Measurements from ENCODE around the gene JARID2. TPM values are rescaled to one million over a fixed set of nuclear protein-coding genes. Genes with fewer than 3 reads are reported as not detected.

Gene JARID2
- total and polyA plus RNA-seq, 2 of the 13 experiments (the other 11 are each of a cell fraction or from before 2014, with no cell fraction given) = 7.5 to 10.3 TPM

- H3K4me3 ChIP-seq (replicated peaks in 1 of 3; ENCODE audit: insufficient read depth in 1 of 3, low read depth in 2 of 3, low read length in 3 of 3) = no peak overlapping the region
- no peaks in the 10 kb centered on the region for H3K27me3 ChIP-seq (ENCODE audit: control insufficient read depth in 1 of 2, insufficient read depth in 2 of 2, low read length in 2 of 2)
- H3K9ac ChIP-seq (ENCODE audit: insufficient read depth, low read depth, low read length) = no peak overlapping the region
- CTCF ChIA-PET (ENCODE audit: low intra/inter-chr PET ratio, low total read pairs) = no interaction called here
- no peaks in the 10 kb centered on the region for H3K9me3 ChIP-seq (ENCODE audit: low read length)
- POLR2A ChIA-PET = no interaction called here
- BruUV-seq (replicated peaks) = no TSS peak
- 0 out of 2 replicates have a peak, but pooled peaks cover 4% of the 10 kb centered on the region for H4K20me1 ChIP-seq (ENCODE audit: insufficient read depth, low read length)
- H3K27ac ChIP-seq (ENCODE audit: extremely low read length, insufficient read depth, low read length) = no peak overlapping the region
- DNase-seq (ENCODE audit: low spot score) (no peak), ATAC-seq (no peak), FAIRE-seq (no peak)
- TF ChIP-seq ZNF720 (CRISPR knock-in tag; IDR thresholded peaks at IDR 0.05) = no peak
- no peak for TF ChIP-seq GLI4 (CRISPR knock-in tag; IDR thresholded peaks at IDR 0.05; ENCODE audit: borderline replicate concordance)
- no peak for TF ChIP-seq GABPA (IDR thresholded peaks at IDR 0.05; ENCODE audit: low read depth, low read length)
- peak; percentile 36; the same call in 1 of the 2 replicates for TF ChIP-seq GABPA (CRISPR knock-in tag; IDR thresholded peaks at IDR 0.05; ENCODE audit: low read depth)
- no peak for TF ChIP-seq MXI1 (IDR thresholded peaks at IDR 0.05; ENCODE audit: borderline replicate concordance, low read depth, low read length)
- H2AFZ ChIP-seq (ENCODE audit: low read length) = no peak overlapping the region
- peaks cover 52% of the 10 kb centered on the region for H3K79me2 ChIP-seq (ENCODE audit: insufficient read depth, low read length)
- no peaks in the 10 kb centered on the region for H3K36me3 ChIP-seq (replicated peaks in 1 of 2; ENCODE audit: control insufficient read depth in 1 of 2, insufficient read depth in 2 of 2, low read length in 2 of 2)
- WGBS (ENCODE audit: low lambda C conversion rate) = 96% methylated on average over 5 of the region's 5 CpGs
- intact Hi-C loops (cut with micrococcal nuclease; ENCODE audit: unreplicated experiment) = no loop called here
- peaks cover 48% of the 10 kb centered on the region for H3K4me1 ChIP-seq (ENCODE audit: insufficient read depth, low read length)
- H3K4me2 ChIP-seq (ENCODE audit: low read depth, low read length) = no peak overlapping the region
- in situ Hi-C loops (cut with HindIII; ENCODE audit: extremely low pct_ligation_motif_present, low pct_unique_long_range_greater_than_20kb) = no loop called here
Measured at GRCh38 chr6:15308435-15309213, 62.8 kb downstream of the JARID2 start.

- in situ Hi-C loops (cut with HindIII; ENCODE audit: extremely low pct_ligation_motif_present, low pct_unique_long_range_greater_than_20kb) = no loop called here
- TF ChIP-seq HNF1A (IDR thresholded peaks at IDR 0.05; ENCODE audit: low read depth) (no peak), HNF1A (CRISPR knock-in tag; IDR thresholded peaks at IDR 0.05; ENCODE audit: borderline replicate concordance) (no peak), MIXL1 (CRISPR knock-in tag; IDR thresholded peaks at IDR 0.05) (peak; percentile 97), HNF4A (CRISPR knock-in tag; IDR thresholded peaks at IDR 0.05) (peak; percentile 45; the same call in 1 of the 2 replicates)
- WGBS (ENCODE audit: low lambda C conversion rate) = 78% methylated on average over 3 of the region's 3 CpGs
- DNase-seq (ENCODE audit: low spot score) = no peak
- H3K4me1 ChIP-seq (ENCODE audit: insufficient read depth, low read length) = peaks cover 36% of the 10 kb centered on the region
- CTCF ChIA-PET (ENCODE audit: low intra/inter-chr PET ratio, low total read pairs) = no interaction called here
- no TSS peak for BruUV-seq (replicated peaks)
- no peaks in the 10 kb centered on the region for H3K36me3 ChIP-seq (replicated peaks in 1 of 2; ENCODE audit: control insufficient read depth in 1 of 2, insufficient read depth in 2 of 2, low read length in 2 of 2)
- POLR2A ChIA-PET = no interaction called here
- no peak overlapping the region for H2AFZ ChIP-seq (ENCODE audit: low read length)
- no peaks in the 10 kb centered on the region for H3K27me3 ChIP-seq (ENCODE audit: control insufficient read depth in 1 of 2, insufficient read depth in 2 of 2, low read length in 2 of 2)
- no peak overlapping the region for H3K9ac ChIP-seq (ENCODE audit: insufficient read depth, low read depth, low read length)
- ATAC-seq = peak; percentile 65
- peaks cover 57% of the 10 kb centered on the region for H3K79me2 ChIP-seq (ENCODE audit: insufficient read depth, low read length)
- no peak overlapping the region for H3K4me3 ChIP-seq (replicated peaks in 1 of 3; ENCODE audit: insufficient read depth in 1 of 3, low read depth in 2 of 3, low read length in 3 of 3)
- FAIRE-seq = no peak
- H3K4me2 ChIP-seq (ENCODE audit: low read depth, low read length) = 0 out of 2 replicates have a peak overlapping the region, but pooled peaks have one; percentile 3
- H4K20me1 ChIP-seq (ENCODE audit: insufficient read depth, low read length) = 0 out of 2 replicates have a peak, but pooled peaks cover under 1% of the 10 kb centered on the region
- no peaks in the 10 kb centered on the region for H3K9me3 ChIP-seq (ENCODE audit: low read length)
- peak overlapping the region; percentile 11 for H3K27ac ChIP-seq (ENCODE audit: extremely low read length, insufficient read depth, low read length)
- intact Hi-C loops (cut with micrococcal nuclease; ENCODE audit: unreplicated experiment) = no loop called here
Measured at GRCh38 chr6:15309611-15310283, 63.9 kb downstream of the JARID2 start.

All from HepG2 (cell line).